Hematopoietic multipotent progenitor cell treated with erythropoietin and hydrocortisone succinate and interleukin-3 and kit ligand, for 4 days (in vitro differentiated cells): ENCODE measurements around the gene PIGR.

Experiments used
- DNase-seq: peaks from one replicate; pipeline ENCODE4 v3.0.0-alpha.2; 2015

PIGR gene

GRCh38 chr1:206907304-206907991 lies 38.8 kb downstream of the PIGR start:
- DNase-seq = no peak

GRCh38 chr1:206905295-206906164 lies 40.7 kb downstream of the PIGR start:
- no peak for DNase-seq

- no peak for DNase-seq
Observed at GRCh38 chr1:206904423-206905142, 41.7 kb downstream of the PIGR start.

GRCh38 chr1:206903687-206904086 lies 42.6 kb downstream of the PIGR start:
- DNase-seq = no peak

GRCh38 chr1:206902702-206903101 lies 43.6 kb downstream of the PIGR start:
- DNase-seq = no peak

- no peak for DNase-seq
Observed at GRCh38 chr1:206901944-206902343, 44.3 kb downstream of the PIGR start.

GRCh38 chr1:206900149-206900548 lies 46.1 kb downstream of the PIGR start:
- DNase-seq = no peak

GRCh38 chr1:206899717-206900116 lies 46.5 kb downstream of the PIGR start:
- no peak for DNase-seq

- DNase-seq = no peak
Observed at GRCh38 chr1:206898915-206899431, 47.3 kb downstream of the PIGR start.

- no peak for DNase-seq
Observed at GRCh38 chr1:206898089-206898914, 48.0 kb downstream of the PIGR start.

GRCh38 chr1:206897175-206897574 lies 49.1 kb downstream of the PIGR start, which contains the start of gene IL24:
TSS of gene IL24 (plus strand) at chr1:206897443. CDS start at chr1:206897833, 390 bp downstream.
- DNase-seq = no peak

- no peak for DNase-seq
Observed at GRCh38 chr1:206896261-206896660, 50.0 kb downstream of the PIGR start.

- no peak for DNase-seq
Observed at GRCh38 chr1:206895837-206896242, 50.4 kb downstream of the PIGR start.

- DNase-seq = no peak
Observed at GRCh38 chr1:206895325-206895724, 50.9 kb downstream of the PIGR start.

- no peak for DNase-seq
Observed at GRCh38 chr1:206893380-206893779, 52.9 kb downstream of the PIGR start.

- DNase-seq = no peak
Observed at GRCh38 chr1:206892351-206892984, 53.8 kb downstream of the PIGR start.

GRCh38 chr1:206891412-206891811 lies 54.9 kb downstream of the PIGR start:
- no peak for DNase-seq

GRCh38 chr1:206890125-206891060 lies 55.9 kb downstream of the PIGR start:
- peak; percentile 35 for DNase-seq

GRCh38 chr1:206887701-206888100 lies 58.6 kb downstream of the PIGR start:
- DNase-seq = no peak

GRCh38 chr1:206886831-206887230 lies 59.4 kb downstream of the PIGR start:
- no peak for DNase-seq
